Measurements from ENCODE around the gene SLC11A1. TPM values are rescaled to one million over a fixed set of nuclear protein-coding genes. Genes with fewer than 3 reads are reported as not detected.

SLC11A1 gene
- total and polyA plus RNA-seq, 2 donors (not counting 1 experiment from before 2014, with no cell fraction given) = 0.03 to 0.17 TPM

GRCh38 chr2:218405086-218405745 lies 23.1 kb downstream of the SLC11A1 start:
- Histone ChIP-seq H3K9ac (ENCODE audit: insufficient read depth, low read length) (no peak overlapping the region), H3K4me2 (ENCODE audit: extremely low read depth, insufficient read depth, low read length) (peak overlapping the region; percentile 64), H3K36me3 (ENCODE audit: control insufficient read depth, insufficient read depth, low read length) (peaks cover 19% of the 10 kb centered on the region), H3K4me1 (ENCODE audit: control insufficient read depth, extremely low read depth, insufficient read depth, low read length) (peaks cover 24% of the 10 kb centered on the region), H2AFZ (ENCODE audit: low read length) (no peak overlapping the region), H4K20me1 (ENCODE audit: control insufficient read depth, extremely low read depth, insufficient read depth, low read length) (no peaks in the 10 kb centered on the region), H3K9me3 (ENCODE audit: control insufficient read depth, insufficient read depth, low read depth, low read length) (no peaks in the 10 kb centered on the region), H3K27me3 (ENCODE audit: control insufficient read depth, insufficient read depth, low read length) (no peaks in the 10 kb centered on the region), H3K27ac (ENCODE audit: insufficient read depth, low read length) (peak overlapping the region; percentile 46), H3K4me3 (replicated peaks in 1 of 4; ENCODE audit: control extremely low read depth in 1 of 4, insufficient read depth in 1 of 4, low read depth in 3 of 4, low read length in 4 of 4) (no peak overlapping the region), H3K79me2 (ENCODE audit: control insufficient read depth, insufficient read depth, low read length) (peaks cover 27% of the 10 kb centered on the region)
- no peak for DNase-seq (ENCODE audit: low read depth in 2 of 2)
- TF ChIP-seq EZH2 (IDR thresholded peaks at IDR 0.05; ENCODE audit: low read length, missing control alignments) = no peak
- TF ChIP-seq, protein P1, sequence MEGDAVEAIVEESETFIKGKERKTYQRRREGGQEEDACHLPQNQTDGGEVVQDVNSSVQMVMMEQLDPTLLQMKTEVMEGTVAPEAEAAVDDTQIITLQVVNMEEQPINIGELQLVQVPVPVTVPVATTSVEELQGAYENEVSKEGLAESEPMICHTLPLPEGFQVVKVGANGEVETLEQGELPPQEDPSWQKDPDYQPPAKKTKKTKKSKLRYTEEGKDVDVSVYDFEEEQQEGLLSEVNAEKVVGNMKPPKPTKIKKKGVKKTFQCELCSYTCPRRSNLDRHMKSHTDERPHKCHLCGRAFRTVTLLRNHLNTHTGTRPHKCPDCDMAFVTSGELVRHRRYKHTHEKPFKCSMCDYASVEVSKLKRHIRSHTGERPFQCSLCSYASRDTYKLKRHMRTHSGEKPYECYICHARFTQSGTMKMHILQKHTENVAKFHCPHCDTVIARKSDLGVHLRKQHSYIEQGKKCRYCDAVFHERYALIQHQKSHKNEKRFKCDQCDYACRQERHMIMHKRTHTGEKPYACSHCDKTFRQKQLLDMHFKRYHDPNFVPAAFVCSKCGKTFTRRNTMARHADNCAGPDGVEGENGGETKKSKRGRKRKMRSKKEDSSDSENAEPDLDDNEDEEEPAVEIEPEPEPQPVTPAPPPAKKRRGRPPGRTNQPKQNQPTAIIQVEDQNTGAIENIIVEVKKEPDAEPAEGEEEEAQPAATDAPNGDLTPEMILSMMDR (conservative IDR thresholded peaks at IDR 0.05 in 1 of 2, IDR thresholded peaks at IDR 0.05 in 1 of 2; ENCODE audit: low read depth in 1 of 2, low read length in 2 of 2) = no peak

GRCh38 chr2:218405746-218406208 lies 23.7 kb downstream of the SLC11A1 start:
- DNase-seq (ENCODE audit: low read depth in 2 of 2) = no peak
- Histone ChIP-seq H3K27ac (ENCODE audit: insufficient read depth, low read length) (peak overlapping the region; percentile 46), H3K36me3 (ENCODE audit: control insufficient read depth, insufficient read depth, low read length) (peaks cover 19% of the 10 kb centered on the region), H3K4me1 (ENCODE audit: control insufficient read depth, extremely low read depth, insufficient read depth, low read length) (peaks cover 24% of the 10 kb centered on the region), H3K4me2 (ENCODE audit: extremely low read depth, insufficient read depth, low read length) (peak overlapping the region; percentile 64), H3K9me3 (ENCODE audit: control insufficient read depth, insufficient read depth, low read depth, low read length) (no peaks in the 10 kb centered on the region), H3K9ac (ENCODE audit: insufficient read depth, low read length) (peak overlapping the region; percentile 36), H3K27me3 (ENCODE audit: control insufficient read depth, insufficient read depth, low read length) (no peaks in the 10 kb centered on the region), H3K4me3 (replicated peaks in 1 of 4; ENCODE audit: control extremely low read depth in 1 of 4, insufficient read depth in 1 of 4, low read depth in 3 of 4, low read length in 4 of 4) (peak overlapping the region; percentile 3 to 44 (median 14)), H2AFZ (ENCODE audit: low read length) (no peak overlapping the region), H3K79me2 (ENCODE audit: control insufficient read depth, insufficient read depth, low read length) (peaks cover 22% of the 10 kb centered on the region), H4K20me1 (ENCODE audit: control insufficient read depth, extremely low read depth, insufficient read depth, low read length) (no peaks in the 10 kb centered on the region)
- TF ChIP-seq, protein P1 (conservative IDR thresholded peaks at IDR 0.05 in 1 of 2, IDR thresholded peaks at IDR 0.05 in 1 of 2; ENCODE audit: low read depth in 1 of 2, low read length in 2 of 2) = no peak
- no peak for TF ChIP-seq EZH2 (IDR thresholded peaks at IDR 0.05; ENCODE audit: low read length, missing control alignments)

DNA sequence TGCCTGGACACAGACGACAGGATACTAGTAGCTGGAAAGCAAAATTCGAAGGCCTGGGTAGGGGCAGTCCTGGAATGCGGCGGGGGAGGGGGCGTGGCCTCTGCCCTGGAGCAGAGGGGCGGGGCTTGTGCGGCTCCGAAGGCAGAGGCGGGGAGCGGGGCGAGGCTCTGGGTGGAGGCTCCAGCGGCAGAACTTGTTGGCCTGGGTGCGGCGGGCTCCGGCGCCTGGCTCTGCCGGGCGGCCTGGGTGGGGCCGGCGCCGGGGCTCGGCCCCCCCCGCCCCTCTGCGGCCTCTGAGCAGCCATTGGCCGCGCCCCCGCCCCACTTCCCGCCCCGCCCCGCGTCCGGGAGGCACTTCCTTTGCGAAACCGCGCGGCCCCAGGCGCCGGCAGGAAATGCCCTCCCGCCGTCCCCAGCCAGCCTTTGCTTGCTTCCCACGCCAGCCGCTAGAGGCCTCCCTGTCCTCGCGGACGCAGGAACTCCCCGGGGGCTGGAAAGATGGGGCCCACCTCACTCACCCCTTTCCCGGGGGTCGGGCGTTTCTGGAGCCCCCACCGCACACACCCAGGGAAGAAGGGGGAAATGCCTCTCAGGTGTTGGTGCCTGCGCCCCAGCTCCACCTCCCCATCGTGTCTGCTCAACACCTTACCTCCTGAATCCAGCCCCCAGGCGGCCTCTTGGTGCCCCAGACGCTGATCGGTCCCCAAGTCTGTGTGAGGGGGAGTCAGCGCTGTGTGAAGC lies 24.3 kb downstream of the SLC11A1 start:
- Histone ChIP-seq H3K4me1 (ENCODE audit: control insufficient read depth, extremely low read depth, insufficient read depth, low read length) (peaks cover 22% of the 10 kb centered on the region), H3K9me3 (ENCODE audit: control insufficient read depth, insufficient read depth, low read depth, low read length) (no peaks in the 10 kb centered on the region), H3K27me3 (ENCODE audit: control insufficient read depth, insufficient read depth, low read length) (no peaks in the 10 kb centered on the region), H3K4me3 (replicated peaks in 1 of 4; ENCODE audit: control extremely low read depth in 1 of 4, insufficient read depth in 1 of 4, low read depth in 3 of 4, low read length in 4 of 4) (peak overlapping the region; percentile 38 to 58 (median 49)), H3K79me2 (ENCODE audit: control insufficient read depth, insufficient read depth, low read length) (peaks cover 16% of the 10 kb centered on the region), H3K27ac (ENCODE audit: insufficient read depth, low read length) (peak overlapping the region; percentile 79), H3K36me3 (ENCODE audit: control insufficient read depth, insufficient read depth, low read length) (peaks cover 19% of the 10 kb centered on the region), H2AFZ (ENCODE audit: low read length) (no peak overlapping the region), H3K4me2 (ENCODE audit: extremely low read depth, insufficient read depth, low read length) (peak overlapping the region; percentile 94), H3K9ac (ENCODE audit: insufficient read depth, low read length) (peak overlapping the region; percentile 46), H4K20me1 (ENCODE audit: control insufficient read depth, extremely low read depth, insufficient read depth, low read length) (no peaks in the 10 kb centered on the region)
- TF ChIP-seq, protein P1 (conservative IDR thresholded peaks at IDR 0.05 in 1 of 2, IDR thresholded peaks at IDR 0.05 in 1 of 2; ENCODE audit: low read depth in 1 of 2, low read length in 2 of 2) = peak; percentile 64 to 80
- TF ChIP-seq EZH2 (IDR thresholded peaks at IDR 0.05; ENCODE audit: low read length, missing control alignments) = no peak
- peak; percentile 91 to 93 for DNase-seq (ENCODE audit: low read depth in 2 of 2)
